NCI-H2171 treated with DMSO at 0.1 percent for 48 hours (cell line): ENCODE data around the gene SERTM2.
A peak's percentile ranks its signal among the peaks of the same experiment; 100 is the strongest.

Experiments used
- DNase-seq: peaks from one replicate; lab custom pipeline; 2025; lab: John Stamatoyannopoulos, UW

The SERTM2 gene

GRCh38 chrX:111560801-111561200 is 49.4 kb downstream of the SERTM2 start:
- peak; percentile 2 for DNase-seq

GRCh38 chrX:111561851-111562250 is 50.4 kb downstream of the SERTM2 start:
- DNase-seq, result no peak

DNA sequence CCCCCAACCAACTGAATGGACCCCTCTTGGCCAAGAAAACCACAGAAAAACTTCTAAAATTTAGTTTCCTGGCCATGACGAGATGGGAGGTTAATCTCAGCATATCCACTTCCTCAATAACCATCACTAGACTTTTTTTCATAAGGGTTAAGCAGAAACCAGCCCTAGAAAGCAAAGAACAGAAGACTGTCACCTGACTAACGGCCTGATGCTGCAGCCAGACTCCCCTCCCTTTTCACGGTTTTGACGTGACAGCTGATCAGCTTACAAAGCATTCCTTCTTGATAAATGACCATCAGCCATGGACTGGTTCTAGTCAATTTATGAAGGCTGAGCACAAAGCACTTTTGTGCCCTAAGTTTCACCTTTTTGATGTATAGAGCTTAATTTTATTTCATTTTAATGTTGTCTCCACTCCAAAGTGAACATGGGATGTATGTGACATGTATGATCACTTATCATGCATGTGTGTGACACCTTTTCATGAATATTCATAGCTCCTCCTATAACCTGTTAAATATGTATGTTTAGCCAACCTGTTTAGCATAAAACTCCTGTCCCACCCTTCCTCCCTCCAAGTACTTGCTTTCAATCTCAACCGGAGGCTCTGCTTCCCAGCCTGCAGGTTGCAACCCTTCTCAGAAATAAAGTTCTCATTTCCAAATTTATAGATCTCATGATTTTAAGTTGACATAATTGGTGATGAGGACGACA is 56.3 kb downstream of the SERTM2 start:
- no peak for DNase-seq

GRCh38 chrX:111568354-111568753 is 56.9 kb downstream of the SERTM2 start:
- DNase-seq, result peak; percentile 8

DNA sequence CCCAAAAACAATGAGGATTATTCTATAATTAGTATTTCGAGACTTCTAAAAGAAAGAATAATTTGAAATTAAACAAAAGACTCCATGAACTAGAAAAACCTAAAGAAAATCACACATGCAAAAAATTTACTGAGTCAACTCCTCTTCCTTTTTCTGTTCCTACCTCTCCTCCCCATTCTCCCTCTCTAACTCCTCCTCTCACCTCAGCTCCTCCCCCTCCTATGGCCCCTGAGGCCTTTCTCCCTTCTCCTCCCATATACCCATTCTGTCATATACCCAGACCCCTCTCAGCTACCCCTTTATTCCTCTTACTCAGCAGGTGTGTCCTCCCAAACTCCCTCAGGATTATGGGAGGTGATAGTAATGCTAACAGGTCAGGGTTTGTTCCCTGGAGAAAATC is 57.4 kb downstream of the SERTM2 start:
- DNase-seq, result no peak
